Hepatic stellate cell (primary cell): ENCODE measurements around the gene PIAS3.
A peak's percentile ranks its signal among the peaks of the same experiment; 100 is the strongest.
"Not testable (repeated sequence)": the region's sequence is repeated elsewhere in the genome, so short reads cannot be mapped to it uniquely, and the experiment has no call there.

Experiments
- DNase-seq: peaks from one replicate; pipeline ENCODE4 v3.0.0; 2011; ENCODE audit warnings: low spot score

Gene PIAS3

DNA sequence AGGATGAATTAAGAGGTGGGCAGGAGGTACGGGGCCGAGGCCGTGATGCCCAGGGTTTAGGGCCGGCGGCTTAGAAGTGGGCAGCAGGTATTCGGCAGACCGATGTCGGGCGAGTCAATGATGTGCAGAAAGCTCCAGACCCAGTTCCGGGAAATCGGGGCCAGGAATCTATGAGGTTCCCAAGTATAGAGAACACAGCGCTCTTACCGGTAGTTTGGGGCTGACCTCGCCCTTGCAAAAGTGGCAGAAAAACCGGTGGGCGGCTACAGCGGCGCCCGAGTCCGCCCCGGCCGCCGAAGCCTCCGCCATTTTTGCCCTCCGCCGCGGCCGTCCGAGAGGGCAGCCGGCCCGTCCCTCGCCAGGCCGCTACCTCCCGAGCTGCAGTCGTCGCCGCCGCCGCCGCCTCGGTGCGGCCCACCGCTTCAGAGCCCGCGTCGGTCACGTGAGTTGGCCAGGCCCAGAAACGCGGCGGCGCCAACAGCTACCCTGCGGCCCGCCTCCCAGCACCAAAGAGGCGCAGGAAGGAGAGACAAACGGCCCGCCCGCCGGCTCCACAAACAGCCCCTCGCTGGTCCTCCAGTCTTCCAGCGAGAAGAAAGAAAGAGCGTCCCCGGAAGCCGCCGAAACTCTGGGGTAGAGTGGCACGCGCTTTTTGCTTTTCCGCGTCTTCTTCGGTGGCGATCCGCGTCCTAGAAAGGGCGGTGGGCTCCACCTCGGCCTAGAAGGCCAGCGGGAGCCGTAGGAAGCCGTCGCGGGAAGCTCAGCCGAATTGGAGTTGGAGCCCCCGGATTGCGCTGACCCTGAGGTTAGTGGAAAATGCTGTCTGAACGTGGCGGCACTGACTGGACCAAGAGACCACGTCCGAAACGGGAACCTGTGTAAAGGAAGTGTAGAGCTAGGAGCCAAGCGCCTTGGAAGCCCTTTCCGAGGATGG, 35.0 kb downstream of the PIAS3 start, which contains the start of the genes POLR3C and RNF115:
Gene POLR3C (plus strand): TSS at position 636 of the 934 bp plus-strand sequence. CDS start 1,577 bp downstream, outside the sequence.
Gene RNF115 (minus strand): TSS at position 531 of the 934 bp plus-strand sequence. CDS start 222 bp downstream, at position 309.
- peak; percentile 87 for DNase-seq

DNA sequence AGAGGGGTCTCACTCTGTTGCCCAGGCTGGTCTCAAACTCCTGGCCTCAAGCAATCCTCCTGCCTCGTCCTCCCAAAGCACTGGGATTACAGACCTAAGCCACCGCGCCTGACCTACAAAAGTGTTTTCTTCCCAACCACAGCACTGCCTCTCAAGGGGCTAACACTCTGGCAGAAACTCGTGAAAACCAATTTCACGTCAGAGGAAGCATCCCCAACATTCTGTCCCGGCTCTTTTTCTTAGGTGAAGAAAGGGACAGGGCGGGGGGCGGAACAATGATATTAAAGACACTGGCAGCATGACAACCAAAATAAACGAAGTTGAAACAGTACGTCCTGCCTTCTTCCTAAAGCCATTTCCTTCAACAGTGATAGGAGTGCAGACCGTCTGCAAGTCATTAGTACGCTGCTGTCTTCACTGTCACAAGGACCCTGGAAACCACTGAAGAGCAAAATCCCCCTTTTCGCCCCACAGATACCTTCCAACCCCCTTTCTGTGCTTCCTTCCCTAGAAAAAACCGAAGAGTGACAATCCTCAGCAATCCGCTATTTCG, 36.0 kb downstream of the PIAS3 start:
- DNase-seq, result not testable (repeated sequence)

- not testable (repeated sequence) for DNase-seq
Observed at GRCh38 chr1:145818095-145818494, 40.8 kb downstream of the PIAS3 start.

GRCh38 chr1:145812977-145813810, 45.7 kb downstream of the PIAS3 start:
- not testable (repeated sequence) for DNase-seq

GRCh38 chr1:145806844-145807243, 52.0 kb downstream of the PIAS3 start:
- no peak for DNase-seq

DNA sequence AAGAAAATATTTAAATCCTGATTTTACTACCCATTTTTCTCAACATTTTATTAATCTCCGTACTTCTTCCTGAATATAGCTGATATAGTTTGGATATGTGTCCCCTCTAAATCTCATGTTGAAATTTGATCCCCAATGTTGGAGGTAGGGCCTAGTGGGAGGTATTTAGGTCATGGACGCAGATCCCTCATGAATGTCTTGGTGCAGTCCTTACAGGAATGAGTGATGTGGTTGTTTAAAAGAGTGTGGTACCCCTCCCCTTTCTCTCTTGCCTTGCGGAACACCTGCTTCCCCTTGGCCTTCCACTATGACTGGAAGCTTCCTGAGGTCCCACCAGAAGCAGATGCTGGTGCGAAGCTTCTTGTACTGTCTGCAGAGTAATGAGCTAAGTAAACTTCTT, 52.5 kb downstream of the PIAS3 start:
- DNase-seq, result no peak

DNA sequence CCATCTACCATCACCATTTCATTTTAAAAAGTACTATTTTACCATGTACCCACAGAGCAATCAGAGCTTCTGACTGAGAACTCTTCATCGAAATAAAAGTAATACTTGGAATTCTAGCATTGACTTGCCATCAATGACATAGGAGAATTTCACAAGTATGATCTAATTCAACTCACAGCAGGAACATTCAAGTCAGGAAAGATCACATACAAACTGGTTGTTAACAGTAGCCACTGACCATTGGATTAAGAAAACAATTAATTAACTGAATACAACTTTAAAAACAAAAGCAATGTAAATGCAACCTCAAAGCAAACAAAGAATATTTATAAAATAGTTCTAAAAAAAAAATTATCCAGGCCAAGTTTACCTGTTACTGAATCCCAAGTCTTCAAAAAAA, 53.8 kb downstream of the PIAS3 start:
- DNase-seq, result no peak

GRCh38 chr1:145804235-145805045, 54.4 kb downstream of the PIAS3 start:
- no peak for DNase-seq

DNA sequence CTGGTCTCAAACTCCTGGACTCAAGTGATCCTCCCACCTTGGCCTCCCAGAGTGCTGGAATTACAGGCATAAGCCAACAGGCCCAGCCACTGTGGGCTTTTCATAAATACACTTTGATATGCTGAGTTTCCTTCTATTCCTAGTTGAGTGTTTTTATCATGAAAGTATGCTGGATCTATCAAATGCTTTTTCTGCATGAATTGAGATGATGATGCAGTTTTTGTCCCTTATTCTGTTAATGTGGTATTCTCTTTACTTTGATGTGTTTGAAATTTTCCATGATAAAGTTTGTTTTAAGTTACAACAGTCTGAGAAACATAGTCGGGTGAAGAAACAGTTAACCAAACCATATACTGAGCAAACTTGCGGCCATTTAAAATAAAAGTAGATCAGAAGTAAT, 59.1 kb downstream of the PIAS3 start:
- no peak for DNase-seq
